ENCODE data around the gene ICE1. TPM values are rescaled to one million over a fixed set of nuclear protein-coding genes. Genes with fewer than 3 reads are reported as not detected.

ICE1 gene
- total RNA-seq, 1 donor from 2014 or later: 56.5 TPM

GRCh38 chr5:5430136-5430535 lies 7.7 kb downstream of the ICE1 start:
- H3K4me1 Mint-ChIP-seq (ENCODE audit: low read depth, unreplicated experiment): peaks cover 27% of the 10 kb centered on the region
- DNase-seq: no peak
- H3K4me3 Mint-ChIP-seq (ENCODE audit: unreplicated experiment): no peak overlapping the region
- H3K27ac Mint-ChIP-seq (ENCODE audit: unreplicated experiment): no peak overlapping the region
- TF ChIP-seq CTCF (IDR thresholded peaks at IDR 0.05; ENCODE audit: partially characterized antibody, unreplicated experiment): no peak
- H3K36me3 Mint-ChIP-seq (ENCODE audit: unreplicated experiment): no peaks in the 10 kb centered on the region
- no peaks in the 10 kb centered on the region for H3K27me3 Mint-ChIP-seq (ENCODE audit: unreplicated experiment)
- H3K9me3 Mint-ChIP-seq (ENCODE audit: unreplicated experiment): no peaks in the 10 kb centered on the region

DNA sequence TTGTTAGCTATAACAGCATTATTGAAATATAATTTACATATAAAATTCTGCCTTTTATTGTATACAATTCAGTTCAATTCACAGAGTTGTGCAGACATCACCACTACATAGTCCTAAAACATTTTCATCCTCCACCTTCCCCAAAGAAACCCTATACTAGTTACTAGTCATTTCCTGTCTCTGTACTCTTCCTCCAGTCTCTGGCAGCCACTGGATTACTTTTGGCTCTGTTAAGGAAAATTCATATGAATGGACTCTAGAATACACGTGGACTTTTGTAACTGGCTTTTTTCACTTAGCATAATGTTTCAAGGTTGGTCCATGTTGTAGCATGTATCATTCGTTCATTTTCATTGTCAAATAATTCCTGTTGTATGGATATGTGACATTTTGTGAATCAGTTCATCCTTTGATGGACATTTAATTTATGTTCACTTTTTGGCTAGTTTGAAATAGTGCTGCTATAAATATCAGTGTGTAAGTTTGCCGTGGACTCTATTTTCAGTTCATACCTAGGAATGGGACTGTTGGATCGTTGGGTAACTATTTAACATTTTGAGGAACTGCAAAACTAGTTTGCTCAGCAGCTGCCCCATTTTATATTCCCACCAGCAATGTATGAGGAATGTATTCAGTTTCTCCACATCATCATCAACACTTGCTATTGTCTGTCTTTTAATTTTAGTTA lies 9.7 kb downstream of the ICE1 start:
- peaks cover 31% of the 10 kb centered on the region for H3K4me1 Mint-ChIP-seq (ENCODE audit: low read depth, unreplicated experiment)
- H3K27me3 Mint-ChIP-seq (ENCODE audit: unreplicated experiment): no peaks in the 10 kb centered on the region
- DNase-seq: no peak
- H3K4me3 Mint-ChIP-seq (ENCODE audit: unreplicated experiment): no peak overlapping the region
- TF ChIP-seq CTCF (IDR thresholded peaks at IDR 0.05; ENCODE audit: partially characterized antibody, unreplicated experiment): no peak
- no peaks in the 10 kb centered on the region for H3K9me3 Mint-ChIP-seq (ENCODE audit: unreplicated experiment)
- H3K36me3 Mint-ChIP-seq (ENCODE audit: unreplicated experiment): no peaks in the 10 kb centered on the region
- H3K27ac Mint-ChIP-seq (ENCODE audit: unreplicated experiment): no peak overlapping the region

- Mint-ChIP-seq H3K27ac (ENCODE audit: unreplicated experiment) (no peak overlapping the region), H3K4me3 (ENCODE audit: unreplicated experiment) (no peak overlapping the region), H3K36me3 (ENCODE audit: unreplicated experiment) (no peaks in the 10 kb centered on the region), H3K27me3 (ENCODE audit: unreplicated experiment) (no peaks in the 10 kb centered on the region), H3K4me1 (ENCODE audit: low read depth, unreplicated experiment) (peaks cover 23% of the 10 kb centered on the region), H3K9me3 (ENCODE audit: unreplicated experiment) (no peaks in the 10 kb centered on the region)
- no peak for DNase-seq
- TF ChIP-seq CTCF (IDR thresholded peaks at IDR 0.05; ENCODE audit: partially characterized antibody, unreplicated experiment): no peak
Observed at GRCh38 chr5:5436203-5436760, 13.8 kb downstream of the ICE1 start.

DNA sequence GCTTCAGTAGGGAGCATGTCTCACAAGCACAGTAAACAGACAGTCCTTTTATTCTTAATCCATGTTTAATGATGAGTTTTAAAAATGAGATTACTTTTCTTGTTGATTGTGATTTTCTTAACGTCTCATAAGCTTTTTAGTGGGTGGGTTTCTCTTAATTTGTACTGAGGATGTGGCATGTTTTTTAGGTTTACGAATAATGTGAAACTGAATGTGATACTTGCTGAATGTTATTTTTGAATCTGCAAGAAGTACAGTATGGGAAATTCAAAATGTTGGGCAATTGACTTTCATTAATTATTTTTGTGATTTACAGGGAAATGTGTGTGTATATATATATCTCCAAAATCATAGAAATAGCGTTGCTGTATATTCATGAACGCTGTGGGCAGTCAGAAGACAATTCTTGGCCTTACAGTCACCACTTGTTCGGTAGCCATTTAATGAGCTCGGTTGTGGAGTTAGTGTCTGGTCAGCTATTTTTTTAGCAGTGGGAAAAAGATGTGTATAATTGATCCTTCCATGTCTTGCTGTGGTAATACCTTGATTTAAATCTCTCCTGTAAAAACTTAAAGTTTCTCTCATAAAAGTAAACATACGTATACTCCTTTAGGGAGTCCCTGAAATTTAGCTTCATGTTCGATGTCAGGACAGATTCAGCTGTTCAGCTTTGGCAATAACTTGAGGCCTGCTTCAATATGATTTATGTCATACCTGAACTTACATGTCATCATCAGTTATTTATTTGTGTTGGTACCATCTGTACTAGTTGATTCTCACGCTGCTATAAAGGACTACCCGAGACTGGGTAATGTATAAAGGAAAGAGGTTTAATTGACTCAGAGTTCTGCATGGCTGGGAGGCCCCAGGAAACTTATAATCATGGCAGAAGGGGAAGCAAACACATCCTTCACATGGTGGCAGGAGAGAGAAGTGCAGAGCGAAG lies 15.0 kb downstream of the ICE1 start:
- Mint-ChIP-seq H3K9me3 (ENCODE audit: unreplicated experiment) (no peaks in the 10 kb centered on the region), H3K27ac (ENCODE audit: unreplicated experiment) (no peak overlapping the region)
- no peak for DNase-seq

More for the DNA sequence above, 15.0 kb downstream of the ICE1 start:
- H3K4me3 Mint-ChIP-seq (ENCODE audit: unreplicated experiment): no peak overlapping the region
- no peaks in the 10 kb centered on the region for H3K36me3 Mint-ChIP-seq (ENCODE audit: unreplicated experiment)
- H3K27me3 Mint-ChIP-seq (ENCODE audit: unreplicated experiment): no peaks in the 10 kb centered on the region
- TF ChIP-seq CTCF (IDR thresholded peaks at IDR 0.05; ENCODE audit: partially characterized antibody, unreplicated experiment): no peak
- peaks cover 21% of the 10 kb centered on the region for H3K4me1 Mint-ChIP-seq (ENCODE audit: low read depth, unreplicated experiment)

Data from glutamatergic neuron (in vitro differentiated cells).